ENCODE data around the gene RFPL3.

The RFPL3 gene

GRCh38 chr22:32404021-32404420 is 46.4 kb downstream of the RFPL3 start:
- Histone ChIP-seq H3K36me3 (ENCODE audit: insufficient read depth, insufficient read length, low read length) (peaks cover 88% of the 10 kb centered on the region), H3K27me3 (ENCODE audit: insufficient read depth, insufficient read length) (no peaks in the 10 kb centered on the region), H3K4me3 (ENCODE audit: insufficient read length, low read depth) (no peak overlapping the region), H3K9me3 (ENCODE audit: insufficient read depth, low read length) (no peaks in the 10 kb centered on the region), H3K9ac (ENCODE audit: insufficient read length, low read depth) (no peak overlapping the region), H3K4me1 (ENCODE audit: insufficient read depth, insufficient read length) (no peaks in the 10 kb centered on the region)
- TF ChIP-seq YY1 (IDR thresholded peaks at IDR 0.05; ENCODE audit: insufficient read depth, insufficient read length), result no peak
- TF ChIP-seq ZNF274 (IDR thresholded peaks at IDR 0.05; ENCODE audit: low read depth, low read length), result no peak
- TF ChIP-seq SUZ12 (IDR thresholded peaks at IDR 0.05; ENCODE audit: extremely low read depth, insufficient read depth, insufficient read length), result no peak
- no peak for DNase-seq (ENCODE audit: low read depth, low spot score)

- H3K9me3 ChIP-seq (ENCODE audit: insufficient read depth, low read length), result no peaks in the 10 kb centered on the region
- H3K36me3 ChIP-seq (ENCODE audit: insufficient read depth, insufficient read length, low read length), result peaks cover 74% of the 10 kb centered on the region
- TF ChIP-seq YY1 (IDR thresholded peaks at IDR 0.05; ENCODE audit: insufficient read depth, insufficient read length) (no peak), ZNF274 (IDR thresholded peaks at IDR 0.05; ENCODE audit: low read depth, low read length) (no peak), SUZ12 (IDR thresholded peaks at IDR 0.05; ENCODE audit: extremely low read depth, insufficient read depth, insufficient read length) (no peak)
- no peak for DNase-seq (ENCODE audit: low read depth, low spot score)
- H3K4me1 ChIP-seq (ENCODE audit: insufficient read depth, insufficient read length), result no peaks in the 10 kb centered on the region
- no peak overlapping the region for H3K9ac ChIP-seq (ENCODE audit: insufficient read length, low read depth)
- no peaks in the 10 kb centered on the region for H3K27me3 ChIP-seq (ENCODE audit: insufficient read depth, insufficient read length)
- no peak overlapping the region for H3K4me3 ChIP-seq (ENCODE audit: insufficient read length, low read depth)
Measured at GRCh38 chr22:32407312-32407711, 49.6 kb downstream of the RFPL3 start.

GRCh38 chr22:32407936-32408335 is 50.3 kb downstream of the RFPL3 start:
- no peak for DNase-seq (ENCODE audit: low read depth, low spot score)
- Histone ChIP-seq H3K4me1 (ENCODE audit: insufficient read depth, insufficient read length) (no peaks in the 10 kb centered on the region), H3K9ac (ENCODE audit: insufficient read length, low read depth) (no peak overlapping the region), H3K9me3 (ENCODE audit: insufficient read depth, low read length) (no peaks in the 10 kb centered on the region), H3K4me3 (ENCODE audit: insufficient read length, low read depth) (no peak overlapping the region), H3K27me3 (ENCODE audit: insufficient read depth, insufficient read length) (no peaks in the 10 kb centered on the region), H3K36me3 (ENCODE audit: insufficient read depth, insufficient read length, low read length) (peaks cover 70% of the 10 kb centered on the region)
- TF ChIP-seq ZNF274 (IDR thresholded peaks at IDR 0.05; ENCODE audit: low read depth, low read length), result no peak
- TF ChIP-seq YY1 (IDR thresholded peaks at IDR 0.05; ENCODE audit: insufficient read depth, insufficient read length), result no peak
- TF ChIP-seq SUZ12 (IDR thresholded peaks at IDR 0.05; ENCODE audit: extremely low read depth, insufficient read depth, insufficient read length), result no peak

- no peak for TF ChIP-seq ZNF274 (IDR thresholded peaks at IDR 0.05; ENCODE audit: low read depth, low read length)
- no peak for TF ChIP-seq YY1 (IDR thresholded peaks at IDR 0.05; ENCODE audit: insufficient read depth, insufficient read length)
- TF ChIP-seq SUZ12 (IDR thresholded peaks at IDR 0.05; ENCODE audit: extremely low read depth, insufficient read depth, insufficient read length), result no peak
- no peaks in the 10 kb centered on the region for H3K9me3 ChIP-seq (ENCODE audit: insufficient read depth, low read length)
- H3K4me3 ChIP-seq (ENCODE audit: insufficient read length, low read depth), result no peak overlapping the region
- H3K9ac ChIP-seq (ENCODE audit: insufficient read length, low read depth), result no peak overlapping the region
- H3K27me3 ChIP-seq (ENCODE audit: insufficient read depth, insufficient read length), result no peaks in the 10 kb centered on the region
- no peaks in the 10 kb centered on the region for H3K4me1 ChIP-seq (ENCODE audit: insufficient read depth, insufficient read length)
- no peak for DNase-seq (ENCODE audit: low read depth, low spot score)
- peaks cover 56% of the 10 kb centered on the region for H3K36me3 ChIP-seq (ENCODE audit: insufficient read depth, insufficient read length, low read length)
Measured at GRCh38 chr22:32409977-32410376, 52.3 kb downstream of the RFPL3 start.

- H3K4me1 ChIP-seq (ENCODE audit: insufficient read depth, insufficient read length), result no peaks in the 10 kb centered on the region
- peak overlapping the region; percentile 94 for H3K9ac ChIP-seq (ENCODE audit: insufficient read length, low read depth)
- H3K36me3 ChIP-seq (ENCODE audit: insufficient read depth, insufficient read length, low read length), result peaks cover 51% of the 10 kb centered on the region
- H3K9me3 ChIP-seq (ENCODE audit: insufficient read depth, low read length), result no peaks in the 10 kb centered on the region
- DNase-seq (ENCODE audit: low read depth, low spot score), result no peak
- TF ChIP-seq YY1 (IDR thresholded peaks at IDR 0.05; ENCODE audit: insufficient read depth, insufficient read length) (no peak), SUZ12 (IDR thresholded peaks at IDR 0.05; ENCODE audit: extremely low read depth, insufficient read depth, insufficient read length) (no peak), ZNF274 (IDR thresholded peaks at IDR 0.05; ENCODE audit: low read depth, low read length) (no peak)
- H3K27me3 ChIP-seq (ENCODE audit: insufficient read depth, insufficient read length), result no peaks in the 10 kb centered on the region
- peak overlapping the region; percentile 88 for H3K4me3 ChIP-seq (ENCODE audit: insufficient read length, low read depth)
Measured at GRCh38 chr22:32410459-32410858, 52.8 kb downstream of the RFPL3 start.

Measured in NT2/D1 (cell line).